ENCODE data around the gene CRYBA1. TPM values are rescaled to one million over a fixed set of nuclear protein-coding genes. Genes with fewer than 3 reads are reported as not detected.
"Not testable (repeated sequence)": the region's sequence is repeated elsewhere in the genome, so short reads cannot be mapped to it uniquely, and the experiment has no call there.

Gene CRYBA1
- total RNA-seq, 1 donor from 2014 or later: not detected

GRCh38 chr17:29257756-29258155 is 11.1 kb downstream of the CRYBA1 start:
- intact Hi-C loops (cut with DNase I): no loop called here
- no peak for ATAC-seq
- no peak for DNase-seq (ENCODE audit: missing footprints)

GRCh38 chr17:29263916-29264315 is 17.3 kb downstream of the CRYBA1 start:
- DNase-seq (ENCODE audit: missing footprints) (no peak), ATAC-seq (no peak)
- intact Hi-C loops (cut with DNase I): no loop called here

- intact Hi-C loops (cut with DNase I); DNase-seq (ENCODE audit: missing footprints); ATAC-seq: not testable (repeated sequence)
Observed at GRCh38 chr17:29271980-29272379, 25.3 kb downstream of the CRYBA1 start.

GRCh38 chr17:29273924-29274323 is 27.3 kb downstream of the CRYBA1 start:
- no peak for ATAC-seq
- intact Hi-C loops (cut with DNase I): no loop called here
- no peak for DNase-seq (ENCODE audit: missing footprints)

- DNase-seq (ENCODE audit: missing footprints): no peak
- no peak for ATAC-seq
- intact Hi-C loops (cut with DNase I): no loop called here
Observed at GRCh38 chr17:29278692-29279091, 32.0 kb downstream of the CRYBA1 start.

- ATAC-seq: no peak
- intact Hi-C loops (cut with DNase I): no loop called here
- no peak for DNase-seq (ENCODE audit: missing footprints)
Observed at GRCh38 chr17:29279397-29280070, 32.9 kb downstream of the CRYBA1 start.

- no peak for DNase-seq (ENCODE audit: missing footprints)
- ATAC-seq: no peak
- intact Hi-C loops (cut with DNase I): no loop called here
Observed at GRCh38 chr17:29283496-29283895, 36.8 kb downstream of the CRYBA1 start.

GRCh38 chr17:29283961-29284360 is 37.3 kb downstream of the CRYBA1 start:
- no peak for ATAC-seq
- DNase-seq (ENCODE audit: missing footprints): no peak
- intact Hi-C loops (cut with DNase I): no loop called here

- intact Hi-C loops (cut with DNase I): loop anchor here (10.0 kb wide), 1 partner anchor 275 kb away; the partner anchor contains the start of genes ABHD15 and TP53I13
- DNase-seq (ENCODE audit: missing footprints) (no peak), ATAC-seq (no peak)
Observed at GRCh38 chr17:29289852-29290251, 43.2 kb downstream of the CRYBA1 start.

GRCh38 chr17:29291163-29291752 is 44.6 kb downstream of the CRYBA1 start:
- DNase-seq (ENCODE audit: missing footprints) (no peak), ATAC-seq (no peak)
- intact Hi-C loops (cut with DNase I): loop anchor here (10.0 kb wide), 1 partner anchor 274 kb away; the partner anchor contains the start of genes ABHD15 and TP53I13

- intact Hi-C loops (cut with DNase I): loop anchor here (10.0 kb wide), 1 partner anchor 272 kb away; the partner anchor contains the start of genes ABHD15 and TP53I13
- peak; percentile 14 for ATAC-seq
Observed at GRCh38 chr17:29292071-29292991, 45.7 kb downstream of the CRYBA1 start.

GRCh38 chr17:29292992-29293889 is 46.6 kb downstream of the CRYBA1 start:
- peak; percentile 86 for DNase-seq (ENCODE audit: missing footprints)
- intact Hi-C loops (cut with DNase I): loop anchor here (10.0 kb wide), 1 partner anchor 272 kb away; the partner anchor contains the start of genes ABHD15 and TP53I13

More at GRCh38 chr17:29292071-29292991, 45.7 kb downstream of the CRYBA1 start:
- DNase-seq (ENCODE audit: missing footprints): peak; percentile 84

GRCh38 chr17:29293890-29294579 is 47.4 kb downstream of the CRYBA1 start, which contains the start of gene NUFIP2:
Gene NUFIP2, minus strand, starts transcription at chr17:29294148. Its CDS starts 89 bp downstream, at chr17:29294059.
- peak; percentile 97 for ATAC-seq
- peak; percentile 100 for DNase-seq (ENCODE audit: missing footprints)

More at GRCh38 chr17:29292992-29293889, 46.6 kb downstream of the CRYBA1 start:
- ATAC-seq: peak; percentile 32

GRCh38 chr17:29294580-29294900 is 47.9 kb downstream of the CRYBA1 start:
- intact Hi-C loops (cut with DNase I): loop anchor here (1.0 to 10.0 kb wide), 3 partner anchors 74 to 270 kb away; partner anchors contain the start of genes ABHD15 and TP53I13
- no peak for DNase-seq (ENCODE audit: missing footprints)
- ATAC-seq: no peak

More at GRCh38 chr17:29293890-29294579, 47.4 kb downstream of the CRYBA1 start, which contains the start of gene NUFIP2:
- intact Hi-C loops (cut with DNase I): loop anchor here (1.0 to 10.0 kb wide), 3 partner anchors 75 to 271 kb away; partner anchors contain the start of genes ABHD15 and TP53I13

GRCh38 chr17:29295420-29295819 is 48.8 kb downstream of the CRYBA1 start:
- intact Hi-C loops (cut with DNase I): loop anchor here (2.0 to 10.0 kb wide), 2 partner anchors 73 to 269 kb away; partner anchors contain the start of genes ABHD15 and TP53I13
- DNase-seq (ENCODE audit: missing footprints): no peak
- no peak for ATAC-seq

GRCh38 chr17:29299031-29299430 is 52.4 kb downstream of the CRYBA1 start:
- DNase-seq (ENCODE audit: missing footprints) (no peak), ATAC-seq (no peak)
- intact Hi-C loops (cut with DNase I): loop anchor here (10.0 kb wide), 1 partner anchor 266 kb away; the partner anchor contains the start of genes ABHD15 and TP53I13

GRCh38 chr17:29303386-29303785 is 56.7 kb downstream of the CRYBA1 start:
- intact Hi-C loops (cut with DNase I): no loop called here
- ATAC-seq (no peak), DNase-seq (ENCODE audit: missing footprints) (no peak)
